Astrocyte of the hippocampus (primary cell): ENCODE measurements around the gene SHKBP1.

Experiments
- DNase-seq: peaks from one replicate; pipeline ENCODE4 v3.0.0; 2011; ENCODE audit warnings: low read depth, low spot score

Gene SHKBP1

GRCh38 chr19:40638327-40638726 is 61.7 kb downstream of the SHKBP1 start:
- no peak for DNase-seq

- DNase-seq = no peak
Measured at GRCh38 chr19:40639638-40639982, 62.9 kb downstream of the SHKBP1 start.

- no peak for DNase-seq
Measured at GRCh38 chr19:40640744-40641143, 64.1 kb downstream of the SHKBP1 start.
